ENCODE data around the gene RSRC1.
"Not testable (repeated sequence)": the region's sequence is repeated elsewhere in the genome, so short reads cannot be mapped to it uniquely, and the experiment has no call there.

RSRC1 gene

GRCh38 chr3:158405507-158405906 lies 295.6 kb downstream of the RSRC1 start:
- FAIRE-seq, result no peak
- TF ChIP-seq TAF1 (IDR thresholded peaks at IDR 0.05; ENCODE audit: low read depth, low read length) (no peak), POLR2A (IDR thresholded peaks at IDR 0.05; ENCODE audit: low read depth, low read length) (no peak), POU2F2 (IDR thresholded peaks at IDR 0.05; ENCODE audit: low read depth, low read length) (no peak), SPI1 (IDR thresholded peaks at IDR 0.05; ENCODE audit: low read depth, low read length) (no peak), POLR2AphosphoS5 (IDR thresholded peaks at IDR 0.05; ENCODE audit: low read depth, low read length) (no peak), PAX5 (IDR thresholded peaks at IDR 0.05; ENCODE audit: insufficient read depth, low read length, severe bottlenecking) (no peak)
- no peak for DNase-seq (ENCODE audit: insufficient read length, low spot score)

- DNase-seq (ENCODE audit: insufficient read length, low spot score) (no peak), FAIRE-seq (no peak)
- TF ChIP-seq SPI1 (IDR thresholded peaks at IDR 0.05; ENCODE audit: low read depth, low read length) (no peak), TAF1 (IDR thresholded peaks at IDR 0.05; ENCODE audit: low read depth, low read length) (no peak), POLR2AphosphoS5 (IDR thresholded peaks at IDR 0.05; ENCODE audit: low read depth, low read length) (no peak), POLR2A (IDR thresholded peaks at IDR 0.05; ENCODE audit: low read depth, low read length) (no peak), POU2F2 (IDR thresholded peaks at IDR 0.05; ENCODE audit: low read depth, low read length) (no peak), PAX5 (IDR thresholded peaks at IDR 0.05; ENCODE audit: insufficient read depth, low read length, severe bottlenecking) (no peak)
Observed at GRCh38 chr3:158407844-158408517, 298.1 kb downstream of the RSRC1 start.

- FAIRE-seq; DNase-seq (ENCODE audit: insufficient read length, low spot score): not testable (repeated sequence)
Observed at GRCh38 chr3:158408518-158408897, 298.6 kb downstream of the RSRC1 start.

- TF ChIP-seq TAF1 (IDR thresholded peaks at IDR 0.05; ENCODE audit: low read depth, low read length) (no peak), POLR2A (IDR thresholded peaks at IDR 0.05; ENCODE audit: low read depth, low read length) (no peak), PAX5 (IDR thresholded peaks at IDR 0.05; ENCODE audit: insufficient read depth, low read length, severe bottlenecking) (no peak), POU2F2 (IDR thresholded peaks at IDR 0.05; ENCODE audit: low read depth, low read length) (no peak), POLR2AphosphoS5 (IDR thresholded peaks at IDR 0.05; ENCODE audit: low read depth, low read length) (no peak), SPI1 (IDR thresholded peaks at IDR 0.05; ENCODE audit: low read depth, low read length) (no peak)
- no peak for FAIRE-seq
- DNase-seq (ENCODE audit: insufficient read length, low spot score), result no peak
Observed at GRCh38 chr3:158418035-158418434, 308.1 kb downstream of the RSRC1 start.

GRCh38 chr3:158419820-158420653 lies 310.1 kb downstream of the RSRC1 start:
- no peak for DNase-seq (ENCODE audit: insufficient read length, low spot score)
- no peak for FAIRE-seq
- TF ChIP-seq POLR2A (IDR thresholded peaks at IDR 0.05; ENCODE audit: low read depth, low read length), result no peak
- no peak for TF ChIP-seq PAX5 (IDR thresholded peaks at IDR 0.05; ENCODE audit: insufficient read depth, low read length, severe bottlenecking)
- peak; percentile 62 for TF ChIP-seq SPI1 (IDR thresholded peaks at IDR 0.05; ENCODE audit: low read depth, low read length)
- TF ChIP-seq POLR2AphosphoS5 (IDR thresholded peaks at IDR 0.05; ENCODE audit: low read depth, low read length), result no peak
- TF ChIP-seq TAF1 (IDR thresholded peaks at IDR 0.05; ENCODE audit: low read depth, low read length), result no peak
- TF ChIP-seq POU2F2 (IDR thresholded peaks at IDR 0.05; ENCODE audit: low read depth, low read length), result no peak

- FAIRE-seq (no peak), DNase-seq (ENCODE audit: insufficient read length, low spot score) (no peak)
- TF ChIP-seq POU2F2 (IDR thresholded peaks at IDR 0.05; ENCODE audit: low read depth, low read length) (no peak), SPI1 (IDR thresholded peaks at IDR 0.05; ENCODE audit: low read depth, low read length) (peak; percentile 30; the same call in 1 of the 2 replicates)
Observed at GRCh38 chr3:158420654-158421396, 310.9 kb downstream of the RSRC1 start.

- TF ChIP-seq POLR2A (IDR thresholded peaks at IDR 0.05; ENCODE audit: low read depth, low read length), result no peak
- TF ChIP-seq TAF1 (IDR thresholded peaks at IDR 0.05; ENCODE audit: low read depth, low read length), result no peak
- TF ChIP-seq POU2F2 (IDR thresholded peaks at IDR 0.05; ENCODE audit: low read depth, low read length), result no peak
- no peak for TF ChIP-seq POLR2AphosphoS5 (IDR thresholded peaks at IDR 0.05; ENCODE audit: low read depth, low read length)
- TF ChIP-seq SPI1 (IDR thresholded peaks at IDR 0.05; ENCODE audit: low read depth, low read length), result no peak
- no peak for TF ChIP-seq PAX5 (IDR thresholded peaks at IDR 0.05; ENCODE audit: insufficient read depth, low read length, severe bottlenecking)
- FAIRE-seq, result no peak
- no peak for DNase-seq (ENCODE audit: insufficient read length, low spot score)
Observed at GRCh38 chr3:158430448-158430847, 320.6 kb downstream of the RSRC1 start.

GRCh38 chr3:158430968-158431367 lies 321.1 kb downstream of the RSRC1 start:
- DNase-seq (ENCODE audit: insufficient read length, low spot score) (no peak), FAIRE-seq (no peak)
- TF ChIP-seq POLR2A (IDR thresholded peaks at IDR 0.05; ENCODE audit: low read depth, low read length), result no peak
- TF ChIP-seq PAX5 (IDR thresholded peaks at IDR 0.05; ENCODE audit: insufficient read depth, low read length, severe bottlenecking), result no peak
- no peak for TF ChIP-seq POLR2AphosphoS5 (IDR thresholded peaks at IDR 0.05; ENCODE audit: low read depth, low read length)
- TF ChIP-seq POU2F2 (IDR thresholded peaks at IDR 0.05; ENCODE audit: low read depth, low read length), result no peak
- no peak for TF ChIP-seq SPI1 (IDR thresholded peaks at IDR 0.05; ENCODE audit: low read depth, low read length)
- no peak for TF ChIP-seq TAF1 (IDR thresholded peaks at IDR 0.05; ENCODE audit: low read depth, low read length)

GRCh38 chr3:158431829-158432228 lies 321.9 kb downstream of the RSRC1 start:
- no peak for FAIRE-seq

More at GRCh38 chr3:158431829-158432228, 321.9 kb downstream of the RSRC1 start:
- TF ChIP-seq POLR2AphosphoS5 (IDR thresholded peaks at IDR 0.05; ENCODE audit: low read depth, low read length), result no peak
- TF ChIP-seq POU2F2 (IDR thresholded peaks at IDR 0.05; ENCODE audit: low read depth, low read length), result no peak
- TF ChIP-seq PAX5 (IDR thresholded peaks at IDR 0.05; ENCODE audit: insufficient read depth, low read length, severe bottlenecking), result no peak
- TF ChIP-seq POLR2A (IDR thresholded peaks at IDR 0.05; ENCODE audit: low read depth, low read length), result no peak
- TF ChIP-seq SPI1 (IDR thresholded peaks at IDR 0.05; ENCODE audit: low read depth, low read length), result no peak
- no peak for TF ChIP-seq TAF1 (IDR thresholded peaks at IDR 0.05; ENCODE audit: low read depth, low read length)
- DNase-seq (ENCODE audit: insufficient read length, low spot score), result no peak
